ENCODE results near the gene KCNJ1.
A peak's percentile ranks its signal among the peaks of the same experiment; 100 is the strongest.

The KCNJ1 gene

DNA sequence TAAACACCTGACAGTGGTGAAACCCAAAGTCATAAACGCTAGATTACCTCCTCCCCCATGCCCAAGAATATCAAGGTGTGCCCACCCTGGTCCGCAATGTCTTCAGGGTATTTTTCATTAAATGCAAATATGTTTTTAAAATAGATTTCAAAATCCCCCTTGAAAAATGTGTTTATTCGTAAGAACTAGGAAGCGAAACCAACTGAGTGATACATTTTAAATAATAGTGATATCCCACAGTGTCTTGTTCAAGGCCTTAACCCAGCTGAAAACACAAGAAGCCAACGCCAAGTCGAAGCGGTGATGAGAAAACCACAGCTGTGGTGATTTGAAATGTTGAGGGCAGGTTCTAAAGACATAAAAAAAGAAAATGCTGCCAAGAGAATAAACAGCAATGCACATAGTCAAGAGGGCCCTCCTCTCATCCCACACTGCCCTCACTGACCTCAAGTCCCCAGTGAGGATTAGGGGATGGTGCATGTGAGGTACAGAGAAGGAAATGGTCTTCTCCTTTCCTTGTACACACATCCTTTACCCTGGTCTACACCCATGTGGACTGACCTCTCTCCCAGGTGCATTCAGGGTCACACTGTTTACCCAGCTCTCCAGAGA, 25.5 kb downstream of the KCNJ1 start:
- H3K4me3 ChIP-seq (ENCODE audit: low read depth, low read length), result no peak overlapping the region
- DNase-seq (ENCODE audit: low read depth), result peak; percentile 73
- TF ChIP-seq, protein P1, sequence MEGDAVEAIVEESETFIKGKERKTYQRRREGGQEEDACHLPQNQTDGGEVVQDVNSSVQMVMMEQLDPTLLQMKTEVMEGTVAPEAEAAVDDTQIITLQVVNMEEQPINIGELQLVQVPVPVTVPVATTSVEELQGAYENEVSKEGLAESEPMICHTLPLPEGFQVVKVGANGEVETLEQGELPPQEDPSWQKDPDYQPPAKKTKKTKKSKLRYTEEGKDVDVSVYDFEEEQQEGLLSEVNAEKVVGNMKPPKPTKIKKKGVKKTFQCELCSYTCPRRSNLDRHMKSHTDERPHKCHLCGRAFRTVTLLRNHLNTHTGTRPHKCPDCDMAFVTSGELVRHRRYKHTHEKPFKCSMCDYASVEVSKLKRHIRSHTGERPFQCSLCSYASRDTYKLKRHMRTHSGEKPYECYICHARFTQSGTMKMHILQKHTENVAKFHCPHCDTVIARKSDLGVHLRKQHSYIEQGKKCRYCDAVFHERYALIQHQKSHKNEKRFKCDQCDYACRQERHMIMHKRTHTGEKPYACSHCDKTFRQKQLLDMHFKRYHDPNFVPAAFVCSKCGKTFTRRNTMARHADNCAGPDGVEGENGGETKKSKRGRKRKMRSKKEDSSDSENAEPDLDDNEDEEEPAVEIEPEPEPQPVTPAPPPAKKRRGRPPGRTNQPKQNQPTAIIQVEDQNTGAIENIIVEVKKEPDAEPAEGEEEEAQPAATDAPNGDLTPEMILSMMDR (IDR thresholded peaks at IDR 0.05; ENCODE audit: insufficient read depth, low read depth, low read length, missing control alignments), result no peak

- H3K4me3 ChIP-seq (ENCODE audit: low read depth, low read length), result no peak overlapping the region
- DNase-seq (ENCODE audit: low read depth), result no peak
- TF ChIP-seq, protein P1 (IDR thresholded peaks at IDR 0.05; ENCODE audit: insufficient read depth, low read depth, low read length, missing control alignments), result no peak
Measured at GRCh38 chr11:128840783-128841182, 26.3 kb downstream of the KCNJ1 start.

- no peak overlapping the region for H3K4me3 ChIP-seq (ENCODE audit: low read depth, low read length)
- TF ChIP-seq, protein P1 (IDR thresholded peaks at IDR 0.05; ENCODE audit: insufficient read depth, low read depth, low read length, missing control alignments), result no peak
- no peak for DNase-seq (ENCODE audit: low read depth)
Measured at GRCh38 chr11:128840137-128840536, 27.0 kb downstream of the KCNJ1 start.

- DNase-seq (ENCODE audit: low read depth), result no peak
- TF ChIP-seq, protein P1 (IDR thresholded peaks at IDR 0.05; ENCODE audit: insufficient read depth, low read depth, low read length, missing control alignments), result no peak
- no peak overlapping the region for H3K4me3 ChIP-seq (ENCODE audit: low read depth, low read length)
Measured at GRCh38 chr11:128839081-128839480, 28.0 kb downstream of the KCNJ1 start.

DNA sequence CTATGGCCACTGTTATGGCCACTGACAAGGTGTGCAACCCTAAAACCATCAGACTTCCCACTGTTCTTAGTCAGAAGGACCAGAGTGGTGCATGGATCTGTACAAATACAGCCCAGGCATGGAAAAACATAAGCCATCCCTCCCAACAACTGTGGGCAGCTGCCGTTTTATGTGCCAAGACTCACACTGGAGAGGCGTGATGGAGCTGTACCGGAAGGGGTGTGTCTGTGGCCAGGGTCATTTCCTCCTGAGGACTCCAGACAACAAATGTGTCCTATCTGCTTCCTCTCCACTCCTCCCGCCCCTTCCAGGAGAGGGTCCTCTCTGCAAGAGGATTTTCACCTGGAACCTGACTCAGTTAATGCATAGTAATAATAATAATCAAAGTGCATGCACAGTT, 29.5 kb downstream of the KCNJ1 start:
- no peak for DNase-seq (ENCODE audit: low read depth)
- H3K4me3 ChIP-seq (ENCODE audit: low read depth, low read length), result no peak overlapping the region
- TF ChIP-seq, protein P1 (IDR thresholded peaks at IDR 0.05; ENCODE audit: insufficient read depth, low read depth, low read length, missing control alignments), result no peak

GRCh38 chr11:128835741-128836430, 31.2 kb downstream of the KCNJ1 start:
- H3K4me3 ChIP-seq (ENCODE audit: low read depth, low read length), result no peak overlapping the region
- TF ChIP-seq, protein P1 (IDR thresholded peaks at IDR 0.05; ENCODE audit: insufficient read depth, low read depth, low read length, missing control alignments), result no peak
- DNase-seq (ENCODE audit: low read depth), result no peak
